SK-N-SH treated with all-trans-retinoic acid at 6 μM for 48 hours (cell line): Measurements from ENCODE around the gene RBM34.

Experiments used
- ARNTL ChIP-seq: fragments of 450-650 bp; formaldehyde crosslinking; IDR thresholded peaks from 2 replicates; pipeline ENCODE4 v1.5.0; 2020; ENCODE audit warnings: low read depth, mild to moderate bottlenecking, moderate library complexity, borderline replicate concordance
- BACH2 ChIP-seq: fragments of 250-450 bp; sonication (Bioruptor Pico); IDR thresholded peaks from 2 replicates; pipeline ENCODE4 v1.9.0; 2021; ENCODE audit warnings: mild to moderate bottlenecking, borderline replicate concordance
- CSRNP3 ChIP-seq: fragments of 250-450 bp; sonication (Bioruptor Pico); IDR thresholded peaks from 2 replicates; pipeline ENCODE4 v1.5.1; 2021; ENCODE audit warnings: mild to moderate bottlenecking, moderate library complexity
- GLIS3 ChIP-seq: fragments of 250-450 bp; sonication (Bioruptor Pico); IDR thresholded peaks from 2 replicates; pipeline ENCODE4 v1.5.0; 2020; ENCODE audit warnings: mild to moderate bottlenecking, moderate library complexity
- PATZ1 ChIP-seq: fragments of 250-450 bp; sonication (Bioruptor Pico); IDR thresholded peaks from 2 replicates; pipeline ENCODE4 v1.8.0; 2020; ENCODE audit warnings: mild to moderate bottlenecking, moderate library complexity, borderline replicate concordance
- PPARA ChIP-seq: fragments of 250-450 bp; sonication (Bioruptor Pico); IDR thresholded peaks from 2 replicates; pipeline ENCODE4 v1.5.0; 2020; ENCODE audit warnings: mild to moderate bottlenecking, borderline replicate concordance
- RARB ChIP-seq: fragments of 250-450 bp; sonication (Bioruptor Pico); IDR thresholded peaks from 2 replicates; pipeline ENCODE4 v1.8.0; 2021; ENCODE audit warnings: mild to moderate bottlenecking, moderate library complexity
- SNAI2 ChIP-seq: fragments of 250-450 bp; sonication (Bioruptor Pico); IDR thresholded peaks from 2 replicates; pipeline ENCODE4 v1.5.0; 2020; ENCODE audit warnings: mild to moderate bottlenecking, moderate library complexity
- ZFP3 ChIP-seq: fragments of 250-450 bp; sonication (Bioruptor Pico); IDR thresholded peaks from 2 replicates; pipeline ENCODE4 v1.5.0; 2020; ENCODE audit warnings: mild to moderate bottlenecking, moderate library complexity
- ZNF8 ChIP-seq: fragments of 450-650 bp; formaldehyde crosslinking; IDR thresholded peaks from 2 replicates; pipeline ENCODE4 v1.5.0; 2020; ENCODE audit warnings: mild to moderate bottlenecking, moderate library complexity

- TF ChIP-seq PATZ1 (no peak), GLIS3 (CRISPR knock-in tag) (no peak), ZFP3 (CRISPR knock-in tag) (no peak), CSRNP3 (CRISPR knock-in tag) (no peak), ARNTL (CRISPR knock-in tag) (no peak), BACH2 (CRISPR knock-in tag) (no peak), PPARA (CRISPR knock-in tag) (no peak), SNAI2 (CRISPR knock-in tag) (no peak), RARB (CRISPR knock-in tag) (no peak), ZNF8 (CRISPR knock-in tag) (no peak)
Measured at GRCh38 chr1:235207209-235207565, 46.1 kb upstream of the RBM34 start.
